Measurements from ENCODE around the gene MIGA1. TPM values are rescaled to one million over a fixed set of nuclear protein-coding genes. Genes with fewer than 3 reads are reported as not detected.
"Not testable (repeated sequence)": the region's sequence is repeated elsewhere in the genome, so short reads cannot be mapped to it uniquely, and the experiment has no call there.

Gene MIGA1
- total and polyA plus RNA-seq, 8 donors, result 1.5 to 11.0 (median 7.4) TPM

- FAIRE-seq, result peak; percentile 5
- H3K4me3 ChIP-seq, result no peak overlapping the region
- DNase-seq, result no peak
- H3K27ac ChIP-seq, result no peak overlapping the region
- no peaks in the 10 kb centered on the region for H3K9me3 ChIP-seq
- H3K36me3 ChIP-seq, result no peaks in the 10 kb centered on the region
- no peak for TF ChIP-seq CTCF (IDR thresholded peaks at IDR 0.05)
- H3K4me1 ChIP-seq, result peaks cover 0 to 4% (median 0%) of the 10 kb centered on the region in 3 donors
- ATAC-seq, result no peak
- no peaks in the 10 kb centered on the region for H3K27me3 ChIP-seq
- WGBS, 2 donors, result 51 to 57% methylated on average over 2 of the region's 2 CpGs
- intact Hi-C loops (cut with DNase I), result no loop called here
Observed at GRCh38 chr1:77906019-77906545, 126.6 kb downstream of the MIGA1 start.

GRCh38 chr1:77906624-77907023 lies 127.2 kb downstream of the MIGA1 start:
- no peak overlapping the region for H3K4me3 ChIP-seq
- no peak overlapping the region for H3K27ac ChIP-seq
- TF ChIP-seq CTCF (IDR thresholded peaks at IDR 0.05), result no peak
- peaks cover 0 to 4% (median 0%) of the 10 kb centered on the region in 3 donors for H3K4me1 ChIP-seq
- no peak for FAIRE-seq
- intact Hi-C loops (cut with DNase I), result no loop called here
- H3K9me3 ChIP-seq, result no peaks in the 10 kb centered on the region
- 34 to 40% methylated on average over 1 of the region's 1 CpG for WGBS, 2 donors
- DNase-seq, result no peak
- no peaks in the 10 kb centered on the region for H3K27me3 ChIP-seq
- ATAC-seq, result no peak
- H3K36me3 ChIP-seq, result no peaks in the 10 kb centered on the region

GRCh38 chr1:77910116-77910515 lies 130.7 kb downstream of the MIGA1 start:
- ATAC-seq, result no peak
- intact Hi-C loops (cut with DNase I), result no loop called here
- H3K4me1 ChIP-seq, result peaks cover 0 to 4% (median 0%) of the 10 kb centered on the region in 3 donors
- no peaks in the 10 kb centered on the region for H3K9me3 ChIP-seq
- no peaks in the 10 kb centered on the region for H3K36me3 ChIP-seq
- H3K27ac ChIP-seq, result no peak overlapping the region
- WGBS, 2 donors, result 92 to 95% methylated on average over 4 of the region's 4 CpGs
- H3K27me3 ChIP-seq, result no peaks in the 10 kb centered on the region
- no peak for FAIRE-seq
- TF ChIP-seq CTCF (IDR thresholded peaks at IDR 0.05), result no peak
- no peak overlapping the region for H3K4me3 ChIP-seq
- DNase-seq, result no peak

- DNase-seq; H3K36me3 ChIP-seq; ATAC-seq; intact Hi-C loops (cut with DNase I); H3K4me1 ChIP-seq; FAIRE-seq; H3K4me3 ChIP-seq; H3K27me3 ChIP-seq; H3K27ac ChIP-seq; H3K9me3 ChIP-seq: not testable (repeated sequence)
- 94 to 96% methylated on average over 5 of the region's 5 CpGs for WGBS, 2 donors
Observed at GRCh38 chr1:77918918-77919317, 139.5 kb downstream of the MIGA1 start.

- H3K4me1 ChIP-seq, result no peaks in the 10 kb centered on the region
- no peak for TF ChIP-seq CTCF (IDR thresholded peaks at IDR 0.05)
- no peaks in the 10 kb centered on the region for H3K36me3 ChIP-seq
- H3K9me3 ChIP-seq, result no peaks in the 10 kb centered on the region
- H3K27ac ChIP-seq, result no peak overlapping the region
- H3K27me3 ChIP-seq, result no peaks in the 10 kb centered on the region
- FAIRE-seq, result no peak
- no peak overlapping the region for H3K4me3 ChIP-seq
- no peak for ATAC-seq
- 84 to 92% methylated on average over 1 of the region's 1 CpG for WGBS, 2 donors
- intact Hi-C loops (cut with DNase I), result no loop called here
- DNase-seq, result no peak
Observed at GRCh38 chr1:77925518-77925917, 146.1 kb downstream of the MIGA1 start.
